ENCODE data around the gene CLCN2. TPM values are rescaled to one million over a fixed set of nuclear protein-coding genes. Genes with fewer than 3 reads are reported as not detected.

CLCN2 gene
- total RNA-seq, result 10 to 100 TPM in 5 of 9 donors, 1 to 10 TPM in 4; 7.5 to 24.4 (median 13.3) TPM
- polyA plus RNA-seq, result 10 to 100 TPM; 11.4 to 27.8 (median 22.3) TPM
- long read RNA-seq, donor 1, partial matches to known transcripts, result 0 of 4 reads
- long read RNA-seq, donor 1, other reads (novel, unspliced or antisense), result 0 of 4 reads
- long read RNA-seq, donor 2, partial matches to known transcripts, result 0 of 5 reads
- long read RNA-seq, donor 2, other reads (novel, unspliced or antisense), result 0 of 5 reads
- long read RNA-seq, donor 3, partial matches to known transcripts, result 0 of 2 reads
- long read RNA-seq, donor 3, other reads (novel, unspliced or antisense), result 0 of 2 reads
- long read RNA-seq, donor 4, partial matches to known transcripts, result 0 of 2 reads
- long read RNA-seq, donor 4, other reads (novel, unspliced or antisense), result 1 of 2 reads
- long read RNA-seq, donor 5, transcript CLCN2-201 (24 exons, 3,290 nt), result major isoform, 12 of 26 reads
- long read RNA-seq, donor 5, partial matches to known transcripts, result 4 of 26 reads
- long read RNA-seq, donor 5, other reads (novel, unspliced or antisense), result 10 of 26 reads
- long read RNA-seq, donor 6, partial matches to known transcripts, result 0 of 1 reads
- long read RNA-seq, donor 6, other reads (novel, unspliced or antisense), result 0 of 1 reads
- long read RNA-seq, donor 7, result 0 reads
- long read RNA-seq, donor 8, transcript CLCN2-216 (2 exons, 3,236 nt), result major isoform, 5 of 122 reads
- long read RNA-seq, donor 8, partial matches to known transcripts, result 114 of 122 reads
- long read RNA-seq, donor 8, other reads (novel, unspliced or antisense), result 0 of 122 reads
- long read RNA-seq, donor 9, result 0 reads
- long read RNA-seq, donor 10, partial matches to known transcripts, result 19 of 19 reads
- long read RNA-seq, donor 10, other reads (novel, unspliced or antisense), result 0 of 19 reads

DNA sequence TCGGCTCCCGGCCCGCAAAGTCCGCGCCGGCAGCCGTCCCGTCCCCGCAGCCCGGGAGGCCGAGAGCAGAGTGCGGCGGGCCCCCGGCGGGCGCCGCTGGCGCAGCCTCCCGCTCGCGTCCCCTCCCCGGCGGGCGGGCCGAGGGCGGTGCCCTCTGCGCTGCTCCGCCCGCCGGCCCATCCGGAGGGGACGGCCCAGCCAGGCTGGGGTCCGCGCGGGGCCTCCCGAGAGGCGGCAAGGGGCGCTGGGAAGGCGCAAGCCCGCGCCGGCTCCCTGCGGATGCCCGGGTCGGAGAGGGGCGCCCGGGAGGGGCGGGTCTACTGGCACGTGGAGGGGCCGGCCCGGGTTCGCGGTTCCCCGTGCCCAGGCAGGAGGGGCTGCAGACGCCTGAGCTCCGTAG is at the start of gene CLCN2, which contains the start of gene POLR2H:
TSS of gene CLCN2 (minus strand) at position 74 of the 400 bp plus-strand sequence. CDS start 126 bp downstream, outside the sequence.
TSS of gene POLR2H (plus strand) at position 179 of the 400 bp plus-strand sequence. CDS start 1,783 bp downstream, outside the sequence.
- Histone ChIP-seq H3K9me3 (replicated peaks in 1 of 3) (no peaks in the 10 kb centered on the region), H3K4me3 (peak within 1 kb of the TSS; percentile 49 to 88 (median 76)), H3K27me3 (no peaks in the 10 kb centered on the region), H3K27ac (peak within 1 kb of the TSS; percentile 80 to 100 (median 97)), H3K4me1 (replicated peaks in 1 of 2) (peaks cover 13 to 41% of the 10 kb centered on the region in 2 donors), H3K36me3 (replicated peaks in 1 of 2) (peaks cover 0 to 28% of the 10 kb centered on the region in 2 donors)
- TF ChIP-seq CTCF (IDR thresholded peaks at IDR 0.05) (no peak), POLR2A (IDR thresholded peaks at IDR 0.05) (peak; percentile 50 to 63)
- peak in 5 of 7 donors; percentile 51 to 69 (median 54) for DNase-seq
- intact Hi-C loops (cut with DNase I), result no loop called here
- WGBS, 4 donors, result 0 to 1% (median 1%) methylated on average over 27 to 56 of the region's 56 CpGs; no CpG with 5 or more reads in 1 of the 4 donors

GRCh38 chr3:184409946-184410500 is 48.6 kb upstream of the CLCN2 start:
- TF ChIP-seq POLR2A (IDR thresholded peaks at IDR 0.05) (no peak), CTCF (IDR thresholded peaks at IDR 0.05) (no peak)
- Histone ChIP-seq H3K4me3 (no peak overlapping the region), H3K27me3 (no peaks in the 10 kb centered on the region), H3K36me3 (replicated peaks in 1 of 2) (no peaks in the 10 kb centered on the region), H3K27ac (no peak overlapping the region), H3K9me3 (replicated peaks in 1 of 3) (no peaks in the 10 kb centered on the region), H3K4me1 (replicated peaks in 1 of 2) (no peaks in the 10 kb centered on the region)
- no peak for DNase-seq
- intact Hi-C loops (cut with DNase I), result no loop called here
- 64 to 90% (median 73%) methylated on average over 6 to 12 of the region's 12 CpGs for WGBS, 4 donors

- WGBS, 4 donors, result 81 to 94% (median 90%) methylated on average over 7 to 8 of the region's 8 CpGs
- Histone ChIP-seq H3K27me3 (no peaks in the 10 kb centered on the region), H3K4me3 (no peak overlapping the region), H3K36me3 (replicated peaks in 1 of 2) (no peaks in the 10 kb centered on the region), H3K4me1 (replicated peaks in 1 of 2) (no peaks in the 10 kb centered on the region), H3K27ac (no peak overlapping the region), H3K9me3 (replicated peaks in 1 of 3) (no peaks in the 10 kb centered on the region)
- TF ChIP-seq POLR2A (IDR thresholded peaks at IDR 0.05), result no peak
- no peak for TF ChIP-seq CTCF (IDR thresholded peaks at IDR 0.05)
- no peak for DNase-seq
- intact Hi-C loops (cut with DNase I), result no loop called here
These were observed 48.0 kb upstream of the CLCN2 start for GRCh38 chr3:184409331-184409926.

All from adrenal gland (tissue), 19 donors.